ENCODE data around the gene AGMO.

AGMO gene

GRCh38 chr7:15452670-15453069, 109.1 kb downstream of the AGMO start:
- no peak for DNase-seq

GRCh38 chr7:15446722-15447121, 115.1 kb downstream of the AGMO start:
- DNase-seq: no peak

DNA sequence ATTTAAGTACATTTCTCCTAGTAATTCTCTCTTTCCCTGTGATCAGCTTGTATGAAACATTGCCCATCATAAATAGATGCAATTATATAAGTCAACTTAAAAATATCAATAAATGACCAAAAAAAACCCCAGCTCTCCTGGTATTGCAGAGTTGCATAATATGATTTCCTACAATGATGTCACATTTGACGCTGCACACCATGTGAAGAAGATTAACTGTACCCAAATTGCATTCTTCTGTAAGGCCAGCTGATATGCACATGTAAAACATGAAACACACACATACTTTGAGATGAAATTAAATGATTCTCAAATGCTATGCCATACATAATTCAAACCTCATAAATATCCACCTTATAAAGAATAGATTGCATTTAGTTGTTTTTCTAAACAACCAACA, 115.5 kb downstream of the AGMO start:
- no peak for DNase-seq

DNA sequence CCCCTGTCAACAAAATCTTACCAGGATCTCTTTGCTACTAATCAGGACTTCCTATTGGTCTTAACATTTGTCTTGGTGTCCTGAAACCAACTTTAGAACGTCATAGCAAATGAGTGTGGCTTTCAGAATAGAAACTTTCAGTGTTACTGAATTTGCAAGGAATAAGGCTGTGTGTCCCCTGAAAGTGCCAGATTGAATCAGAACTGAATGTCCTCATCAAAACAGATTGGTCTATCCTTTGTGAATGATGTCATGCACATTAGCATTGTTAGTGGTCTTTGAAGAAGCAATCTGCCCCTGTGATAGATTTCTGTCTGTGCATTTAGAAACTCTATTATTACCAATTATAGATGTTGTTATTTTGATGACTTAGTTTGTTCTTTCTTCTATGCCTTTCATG, 119.9 kb downstream of the AGMO start:
- no peak for DNase-seq

- DNase-seq: no peak
Observed at GRCh38 chr7:15440482-15440881, 121.3 kb downstream of the AGMO start.

GRCh38 chr7:15439853-15440252, 122.0 kb downstream of the AGMO start:
- DNase-seq: no peak

- no peak for DNase-seq
Observed at GRCh38 chr7:15433151-15433550, 128.7 kb downstream of the AGMO start.

- no peak for DNase-seq
Observed at GRCh38 chr7:15430911-15431310, 130.9 kb downstream of the AGMO start.

- DNase-seq: no peak
Observed at GRCh38 chr7:15430191-15430590, 131.6 kb downstream of the AGMO start.

DNA sequence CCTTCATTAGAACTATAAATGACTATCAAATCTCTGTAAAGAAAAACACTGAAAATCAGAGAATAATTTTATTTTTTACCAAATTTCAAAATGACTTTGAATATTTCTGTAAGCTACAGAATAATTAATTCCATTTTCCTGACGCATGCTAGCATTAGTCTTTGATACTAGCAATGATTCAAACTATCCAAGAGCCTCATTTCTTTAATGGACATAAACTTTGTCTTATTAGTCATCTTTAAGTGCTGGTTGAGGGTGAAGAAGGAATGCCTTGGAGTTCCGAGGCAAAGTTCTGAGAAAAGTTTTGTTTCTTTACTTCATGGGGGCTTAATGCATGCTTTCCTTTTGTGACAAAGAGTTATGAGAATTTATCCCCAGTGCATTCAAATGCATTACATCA, 137.3 kb downstream of the AGMO start:
- DNase-seq: no peak

DNA sequence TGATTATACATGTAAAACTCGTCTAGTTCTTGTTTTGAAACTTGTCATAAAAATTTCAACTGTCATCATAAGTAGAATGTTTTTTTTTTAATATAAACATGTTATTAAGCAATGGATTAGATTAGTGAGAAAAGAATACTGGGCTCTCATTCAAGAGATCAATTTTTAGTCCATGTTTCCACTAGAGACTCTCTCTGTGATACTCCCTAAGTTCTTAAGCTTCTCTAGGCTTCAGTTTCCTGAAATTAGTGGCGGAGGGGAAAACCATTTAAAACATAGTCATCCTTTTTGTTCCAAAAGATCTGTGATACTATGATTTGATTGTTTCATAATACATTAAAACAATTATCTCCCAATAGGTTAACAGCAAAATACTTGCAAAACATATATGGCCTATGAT, 142.2 kb downstream of the AGMO start:
- DNase-seq: no peak

DNA sequence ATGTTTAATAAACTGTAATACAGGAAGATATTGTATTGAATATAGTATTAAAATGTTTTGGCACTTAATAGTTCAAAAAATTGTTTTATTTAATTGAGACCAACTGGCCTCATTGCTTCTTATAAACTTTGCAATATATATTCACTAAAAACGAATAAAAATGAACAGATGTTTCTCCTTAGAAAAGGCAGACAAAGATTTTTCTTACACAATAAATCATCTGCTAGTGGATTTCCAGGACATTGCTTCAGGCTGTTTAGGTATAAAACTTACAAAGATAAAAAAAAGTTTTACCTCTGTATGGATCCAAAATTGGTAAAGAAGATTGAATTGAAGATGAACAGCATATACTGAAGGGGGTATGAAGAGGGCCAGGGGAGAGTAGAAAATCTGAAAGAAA, 143.6 kb downstream of the AGMO start:
- no peak for DNase-seq

DNA sequence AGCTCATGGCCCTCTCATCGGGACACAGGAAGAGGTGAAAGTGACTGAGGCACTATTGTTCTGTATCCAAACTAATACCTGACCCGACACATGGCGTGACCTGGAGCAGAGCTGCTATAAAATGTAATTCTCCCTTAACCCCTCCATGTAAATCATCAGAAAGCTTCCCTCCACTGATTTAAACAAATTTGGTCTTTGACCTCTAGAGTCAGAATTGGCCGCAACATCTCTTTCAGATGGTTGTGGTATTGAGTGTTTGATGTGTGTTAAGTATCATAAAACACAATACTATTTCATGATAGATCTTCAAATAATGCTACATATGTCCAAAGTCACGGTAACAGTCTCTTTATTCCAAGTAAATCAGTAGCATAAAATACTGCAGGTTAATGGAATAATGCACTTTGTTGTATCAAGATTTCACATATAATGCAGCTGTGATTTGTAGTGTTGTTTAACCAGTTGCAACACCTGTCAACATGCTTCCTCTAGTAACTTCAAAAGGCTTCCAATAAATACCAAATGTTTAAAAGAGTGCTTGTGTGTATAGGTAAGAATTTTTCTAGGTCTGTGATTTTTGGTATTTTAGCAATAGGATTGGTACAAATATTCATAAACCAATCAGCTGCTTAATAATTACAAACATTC, 144.3 kb downstream of the AGMO start:
- no peak for DNase-seq

DNA sequence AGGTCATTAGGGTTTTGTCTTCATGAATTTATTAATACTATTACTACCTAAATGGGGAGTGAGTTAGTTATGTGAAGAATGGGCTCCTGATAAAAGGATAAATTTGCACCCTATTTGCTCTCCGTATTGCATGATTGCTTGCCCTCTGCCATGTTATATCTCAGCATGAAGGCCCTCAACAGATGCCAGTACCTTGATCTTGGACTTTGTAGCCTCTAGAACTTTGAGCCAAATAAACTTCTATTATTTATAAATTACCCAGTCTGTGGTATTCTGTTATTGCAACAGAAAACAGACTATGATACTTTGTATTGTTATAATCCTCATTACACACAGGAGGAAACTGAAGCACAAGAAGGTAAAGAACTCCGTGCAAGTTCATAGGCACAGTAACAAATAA, 150.8 kb downstream of the AGMO start:
- DNase-seq: no peak

DNA sequence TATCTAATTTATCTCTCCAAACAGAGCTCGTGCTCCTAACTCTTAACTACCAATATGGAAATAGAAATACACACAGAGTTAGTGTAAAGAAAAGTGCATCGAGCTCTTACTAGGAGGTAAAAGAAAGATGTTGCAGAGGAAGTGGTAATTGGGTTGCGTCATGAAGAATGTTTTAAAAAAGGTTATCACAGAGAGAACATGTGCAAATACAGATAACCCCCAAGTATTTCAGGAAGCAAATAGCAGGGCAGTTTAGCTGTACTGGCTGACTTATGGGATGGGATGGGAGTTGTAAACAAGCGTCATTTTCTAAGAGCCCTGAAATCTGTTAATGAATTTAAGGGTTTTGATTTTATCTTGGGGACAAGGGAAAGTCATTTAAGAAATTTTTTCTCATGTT, 153.9 kb downstream of the AGMO start:
- DNase-seq: no peak

DNA sequence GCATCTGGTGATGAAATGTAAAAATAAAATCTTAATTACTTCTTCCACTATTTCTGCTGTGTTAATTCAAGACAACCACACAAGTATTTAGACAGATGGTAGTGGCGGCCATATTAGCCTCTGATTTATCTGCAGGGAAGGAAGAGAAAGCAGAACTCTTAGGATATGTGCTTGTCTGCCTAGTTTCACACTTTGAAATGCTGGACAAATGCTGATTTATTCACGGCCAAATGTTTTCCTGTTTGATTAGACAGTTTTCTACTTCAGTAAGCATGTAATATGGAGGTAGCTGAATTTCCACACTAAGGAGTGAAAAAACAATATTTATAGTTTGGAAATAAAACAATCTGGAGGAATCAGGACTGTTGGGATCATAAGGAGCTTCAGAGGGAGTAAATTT, 158.1 kb downstream of the AGMO start:
- DNase-seq: no peak

- no peak for DNase-seq
Observed at GRCh38 chr7:15403315-15403714, 158.5 kb downstream of the AGMO start.

DNA sequence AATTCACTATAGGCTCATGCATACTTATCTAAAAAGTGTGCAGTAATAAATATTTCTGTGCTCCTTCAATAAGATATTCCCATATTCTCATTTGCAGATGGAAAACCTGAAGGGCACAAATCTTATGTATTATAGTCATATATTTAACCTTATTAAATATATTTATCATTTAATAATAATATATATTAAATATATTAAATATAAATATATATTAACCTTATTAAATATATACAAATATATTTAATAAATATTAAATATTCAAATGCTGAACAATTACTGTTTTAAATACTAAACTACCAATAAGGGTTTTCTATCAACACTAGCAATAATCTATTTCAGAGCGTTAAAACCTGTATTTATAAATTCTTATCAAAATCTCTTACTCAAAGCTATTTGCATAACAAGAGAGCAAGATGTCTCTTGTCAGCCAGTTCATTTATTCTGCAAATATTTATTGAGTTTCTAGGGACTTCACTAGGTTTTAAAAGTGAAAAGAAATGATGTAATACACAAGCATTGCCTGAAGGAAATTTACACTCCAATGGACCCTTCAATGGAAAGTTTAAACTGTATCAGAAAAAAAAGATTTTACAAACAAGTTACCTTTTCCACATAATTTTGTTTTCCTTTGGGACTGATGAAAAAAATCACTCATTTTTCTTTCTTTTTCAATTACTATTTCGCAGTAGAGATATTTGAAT, 159.2 kb downstream of the AGMO start:
- DNase-seq: no peak

DNA sequence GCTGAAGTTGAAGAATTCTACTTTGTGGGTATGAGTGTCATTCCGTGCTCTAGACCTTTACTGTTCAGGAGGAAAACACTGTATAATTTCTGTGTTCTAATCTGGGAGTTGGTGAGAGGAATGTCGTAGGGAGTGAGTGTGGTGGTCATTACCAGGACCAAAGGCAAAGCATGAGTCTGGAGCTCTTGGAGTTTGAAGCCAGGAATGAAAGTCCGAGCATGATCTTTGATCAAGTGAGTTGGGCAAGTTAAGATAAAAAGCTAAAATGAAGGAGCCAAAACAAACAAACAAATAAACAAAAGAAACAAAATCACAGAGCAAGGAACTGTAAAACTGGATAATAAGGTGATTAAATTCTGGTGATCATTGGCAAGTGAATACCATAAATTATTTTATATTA, 161.4 kb downstream of the AGMO start:
- DNase-seq: no peak

DNA sequence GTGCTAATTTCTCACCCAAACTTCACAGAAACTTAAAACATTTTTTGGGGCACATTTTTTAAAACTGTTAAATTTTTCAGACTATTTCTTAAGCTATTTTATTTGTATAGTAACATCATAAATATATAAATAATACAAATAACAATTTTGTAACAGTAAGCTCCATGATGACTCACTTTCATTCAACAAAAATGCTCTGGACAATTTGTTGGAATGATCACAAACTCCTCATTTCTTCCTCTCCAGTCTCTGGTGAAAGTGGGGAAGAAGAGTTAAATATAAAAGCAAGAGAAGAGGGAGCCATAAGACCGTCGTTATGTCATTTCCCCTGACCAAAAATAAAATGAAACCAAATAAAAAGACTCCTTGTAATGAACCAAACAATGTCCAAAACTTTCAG, 162.4 kb downstream of the AGMO start:
- no peak for DNase-seq

- DNase-seq: no peak
Observed at GRCh38 chr7:15397922-15398760, 163.7 kb downstream of the AGMO start.

GRCh38 chr7:15397159-15397550, 164.7 kb downstream of the AGMO start:
- no peak for DNase-seq

DNA sequence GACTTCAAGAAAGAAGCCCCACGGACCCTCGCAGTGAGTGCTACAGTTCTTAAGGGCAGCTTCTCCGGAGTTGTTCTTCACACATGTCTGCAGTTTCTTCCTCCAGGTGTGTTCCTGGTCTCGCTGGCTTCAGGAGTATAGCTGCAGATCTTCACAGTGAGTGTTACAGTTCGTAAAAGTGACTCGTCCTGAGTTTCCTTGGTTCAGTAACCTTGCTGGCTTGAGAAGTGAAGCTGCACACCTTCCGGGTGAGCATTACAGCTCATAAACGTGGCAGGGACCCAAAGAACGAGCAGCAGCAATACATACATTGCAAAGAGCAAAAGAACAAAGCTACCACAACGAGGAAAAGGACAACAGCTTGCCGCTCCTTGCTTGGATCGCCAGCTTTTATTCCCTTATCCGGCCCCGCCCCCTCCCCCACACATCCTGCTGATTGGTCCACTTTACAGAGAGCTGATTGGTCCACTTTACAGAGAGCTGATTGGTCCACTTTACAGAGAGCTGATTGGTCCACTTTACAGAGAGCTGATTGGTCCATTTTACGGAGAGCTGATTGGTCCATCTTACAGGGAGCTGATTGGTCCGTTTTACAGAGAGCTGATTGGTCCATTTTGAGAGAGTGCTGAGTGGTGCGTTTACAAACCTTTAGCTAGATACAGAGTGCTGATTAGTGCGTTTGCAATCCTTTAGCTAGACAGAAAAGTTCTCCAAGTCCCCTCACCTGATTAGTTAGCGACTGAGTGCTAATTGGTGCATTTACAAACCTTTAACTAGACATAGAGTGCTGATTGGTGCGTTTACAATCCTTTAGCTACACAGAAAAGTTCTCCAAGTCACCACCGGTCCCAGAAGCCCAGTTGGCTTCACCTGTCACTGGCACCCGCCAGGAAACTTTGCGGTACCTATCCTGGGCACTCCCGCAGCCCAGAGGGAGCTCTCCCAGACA, 165.3 kb downstream of the AGMO start:
- DNase-seq: no peak

All from activated gamma-delta T cell treated with Interleukin-2 at 50 U/mL for 16 hours (primary cell).